GM12891 (cell line): ENCODE data around the gene COX5A. TPM values are rescaled to one million over a fixed set of nuclear protein-coding genes. Genes with fewer than 3 reads are reported as not detected.

Source experiments
- DNase-seq: peaks from one replicate; pipeline ENCODE4 v3.0.0; 2011; ENCODE audit warnings: low spot score; ENCODE audit not compliant: insufficient read length
- FAIRE-seq: peaks from 2 replicates; lab custom pipeline; 2011; peaks lifted over from hg19 to GRCh38; lab: Jason Lieb, UNC
- PAX5 ChIP-seq: IDR thresholded peaks from 2 replicates; pipeline ENCODE4 v1.6.1; 2011; ENCODE audit warnings: low read length, moderate library complexity, mild to moderate bottlenecking; ENCODE audit not compliant: insufficient read depth, severe bottlenecking
- POLR2A ChIP-seq: IDR thresholded peaks from 2 replicates; pipeline ENCODE4 v1.6.1; 2011; ENCODE audit warnings: low read depth, low read length, control low read depth
- POLR2AphosphoS5 ChIP-seq: IDR thresholded peaks from 2 replicates; pipeline ENCODE4 v1.6.1; 2011; ENCODE audit warnings: low read depth, low read length, control low read depth
- POU2F2 ChIP-seq: IDR thresholded peaks from 2 replicates; pipeline ENCODE4 v1.6.1; 2011; ENCODE audit warnings: low read depth, mild to moderate bottlenecking, control low read depth, low read length, moderate library complexity
- SPI1 ChIP-seq: IDR thresholded peaks from 2 replicates; pipeline ENCODE4 v1.6.1; 2011; ENCODE audit warnings: low read depth, low read length, control low read depth
- TAF1 ChIP-seq: IDR thresholded peaks from 2 replicates; pipeline ENCODE4 v1.6.1; 2011; ENCODE audit warnings: low read depth, low read length, control low read depth
- polyA plus RNA-seq: library from polyadenylated mRNA; unstranded; fragments of >200 nt; gene quantifications from one replicate; pipeline ENCODE4 v1.2.1, GENCODE V29; 2012; ENCODE audit warnings: low read depth, missing spikeins, inconsistent platforms; ENCODE audit not compliant: missing spikeins

COX5A gene
- polyA plus RNA-seq: 564 TPM

GRCh38 chr15:74937590-74938371 lies at the start of gene COX5A:
Gene COX5A (minus strand): TSS chr15:74938073. CDS start chr15:74938014, 59 bp downstream.
- TF ChIP-seq SPI1 (no peak), POLR2AphosphoS5 (peak; percentile 69), TAF1 (no peak), PAX5 (peak; percentile 80), POU2F2 (no peak), POLR2A (peak; percentile 78)
- DNase-seq (peak; percentile 80), FAIRE-seq (peak; percentile 98)

GRCh38 chr15:74983725-74984231 lies 45.9 kb upstream of the COX5A start:
- FAIRE-seq (no peak), DNase-seq (no peak)
- no peak for TF ChIP-seq TAF1
- no peak for TF ChIP-seq POLR2A
- no peak for TF ChIP-seq POLR2AphosphoS5
- TF ChIP-seq SPI1: no peak
- no peak for TF ChIP-seq PAX5
- TF ChIP-seq POU2F2: no peak

GRCh38 chr15:74982183-74982582 lies 44.3 kb upstream of the COX5A start:
- DNase-seq: no peak
- TF ChIP-seq PAX5: no peak
- no peak for TF ChIP-seq SPI1
- TF ChIP-seq POU2F2: no peak
- no peak for TF ChIP-seq POLR2A
- TF ChIP-seq TAF1: no peak
- TF ChIP-seq POLR2AphosphoS5: no peak
- no peak for FAIRE-seq

GRCh38 chr15:74978503-74978902 lies 40.6 kb upstream of the COX5A start:
- DNase-seq: no peak
- TF ChIP-seq TAF1 (no peak), SPI1 (no peak), POLR2A (no peak), PAX5 (no peak), POU2F2 (no peak), POLR2AphosphoS5 (no peak)
- no peak for FAIRE-seq

GRCh38 chr15:74978077-74978476 lies 40.2 kb upstream of the COX5A start:
- DNase-seq (no peak), FAIRE-seq (no peak)

GRCh38 chr15:74977599-74977998 lies 39.7 kb upstream of the COX5A start:
- TF ChIP-seq TAF1 (no peak), PAX5 (no peak), POLR2AphosphoS5 (no peak), POLR2A (no peak), SPI1 (no peak), POU2F2 (no peak)
- no peak for DNase-seq
- no peak for FAIRE-seq

More at GRCh38 chr15:74978077-74978476, 40.2 kb upstream of the COX5A start:
- no peak for TF ChIP-seq POLR2A
- TF ChIP-seq PAX5: no peak
- no peak for TF ChIP-seq POLR2AphosphoS5
- TF ChIP-seq TAF1: no peak
- TF ChIP-seq POU2F2: no peak
- TF ChIP-seq SPI1: no peak

- DNase-seq: no peak
- no peak for FAIRE-seq
- TF ChIP-seq SPI1 (no peak), POLR2AphosphoS5 (no peak), TAF1 (no peak), POU2F2 (no peak)
Measured at GRCh38 chr15:74976159-74976558, 38.3 kb upstream of the COX5A start.

GRCh38 chr15:74967670-74968069 lies 29.8 kb upstream of the COX5A start:
- no peak for FAIRE-seq
- no peak for TF ChIP-seq TAF1
- no peak for TF ChIP-seq POU2F2
- TF ChIP-seq POLR2AphosphoS5: no peak
- TF ChIP-seq SPI1: no peak
- DNase-seq: no peak

- no peak for TF ChIP-seq PAX5
- no peak for TF ChIP-seq POLR2A
- TF ChIP-seq SPI1: no peak
- TF ChIP-seq POU2F2: no peak
- TF ChIP-seq POLR2AphosphoS5: no peak
- TF ChIP-seq TAF1: no peak
- FAIRE-seq (no peak), DNase-seq (no peak)
Measured at GRCh38 chr15:74964794-74965193, 26.9 kb upstream of the COX5A start.

GRCh38 chr15:74963213-74963612 lies 25.3 kb upstream of the COX5A start:
- TF ChIP-seq POU2F2: no peak
- no peak for TF ChIP-seq POLR2A
- no peak for TF ChIP-seq SPI1
- TF ChIP-seq TAF1: no peak
- no peak for TF ChIP-seq PAX5
- no peak for TF ChIP-seq POLR2AphosphoS5
- FAIRE-seq: no peak

More at GRCh38 chr15:74963213-74963612, 25.3 kb upstream of the COX5A start:
- no peak for DNase-seq
